ENCODE results near the gene ENTREP3.
"Not testable (repeated sequence)": the region's sequence is repeated elsewhere in the genome, so short reads cannot be mapped to it uniquely, and the experiment has no call there.

DNA sequence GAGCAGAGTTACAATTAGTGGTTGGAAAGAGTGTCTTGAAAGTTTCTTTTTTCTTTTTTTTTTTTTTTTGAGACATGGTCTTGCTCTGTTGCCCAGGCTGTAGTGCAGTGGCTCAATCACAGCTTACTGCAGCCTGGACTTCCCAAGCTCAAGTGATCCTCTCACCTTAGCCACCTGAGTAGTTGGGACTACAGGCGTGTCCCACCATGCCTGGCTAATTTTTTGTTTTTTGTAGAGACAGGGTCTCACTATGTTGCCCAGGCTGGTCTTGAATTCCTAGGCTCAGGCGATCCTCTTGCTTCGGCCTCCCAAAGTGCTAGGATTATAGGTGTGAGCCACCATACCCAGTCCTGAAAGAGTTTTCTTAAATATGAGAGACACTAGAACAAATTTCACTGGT, 8.5 kb downstream of the ENTREP3 start:
- TF ChIP-seq, protein P1, sequence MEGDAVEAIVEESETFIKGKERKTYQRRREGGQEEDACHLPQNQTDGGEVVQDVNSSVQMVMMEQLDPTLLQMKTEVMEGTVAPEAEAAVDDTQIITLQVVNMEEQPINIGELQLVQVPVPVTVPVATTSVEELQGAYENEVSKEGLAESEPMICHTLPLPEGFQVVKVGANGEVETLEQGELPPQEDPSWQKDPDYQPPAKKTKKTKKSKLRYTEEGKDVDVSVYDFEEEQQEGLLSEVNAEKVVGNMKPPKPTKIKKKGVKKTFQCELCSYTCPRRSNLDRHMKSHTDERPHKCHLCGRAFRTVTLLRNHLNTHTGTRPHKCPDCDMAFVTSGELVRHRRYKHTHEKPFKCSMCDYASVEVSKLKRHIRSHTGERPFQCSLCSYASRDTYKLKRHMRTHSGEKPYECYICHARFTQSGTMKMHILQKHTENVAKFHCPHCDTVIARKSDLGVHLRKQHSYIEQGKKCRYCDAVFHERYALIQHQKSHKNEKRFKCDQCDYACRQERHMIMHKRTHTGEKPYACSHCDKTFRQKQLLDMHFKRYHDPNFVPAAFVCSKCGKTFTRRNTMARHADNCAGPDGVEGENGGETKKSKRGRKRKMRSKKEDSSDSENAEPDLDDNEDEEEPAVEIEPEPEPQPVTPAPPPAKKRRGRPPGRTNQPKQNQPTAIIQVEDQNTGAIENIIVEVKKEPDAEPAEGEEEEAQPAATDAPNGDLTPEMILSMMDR (IDR thresholded peaks at IDR 0.05; ENCODE audit: low read depth, low read length): not testable (repeated sequence)
- TF ChIP-seq EZH2phosphoT487 (IDR thresholded peaks at IDR 0.05; ENCODE audit: low read depth): not testable (repeated sequence)
